MCF 10A (cell line): ENCODE data around the gene HEMK1. TPM values are rescaled to one million over a fixed set of nuclear protein-coding genes. Genes with fewer than 3 reads are reported as not detected.

ENCODE experiments used
- BruUV-seq: library from RNA; stranded (reverse); fragments of 400-500 nt; replicated peaks from 2 replicates; lab custom pipeline; 2021; lab: Mats Ljungman, UMichigan
- CTCF ChIA-PET: fragments of 300-600 bp; sonication (Branson Sonifier 250); formaldehyde crosslinking; extraction: SDS; loops from one replicate; lab custom pipeline; 2021; ENCODE audit warnings: antibody characterized with exemption, inconsistent platforms; lab: Yijun Ruan, JAX
- POLR2A ChIA-PET: fragments of 300-600, 350-650 bp; sonication (Branson Sonifier 250); formaldehyde crosslinking; extraction: SDS; loops from one replicate; lab custom pipeline; 2020; ENCODE audit warnings: antibody characterized with exemption, inconsistent platforms; lab: Yijun Ruan, JAX
- DNase-seq: peaks from one replicate; pipeline ENCODE4 v3.0.0-alpha.2; 2018; ENCODE audit not compliant: unreplicated experiment
- H3K27ac Mint-ChIP-seq: one replicate; pipeline ENCODE4 v1.8.0; 2022; ENCODE audit warnings: mild to moderate bottlenecking, low read depth, mixed read lengths; ENCODE audit not compliant: unreplicated experiment
- H3K27me3 Mint-ChIP-seq: one replicate; pipeline ENCODE4 v1.8.0; 2022; ENCODE audit warnings: mixed read lengths; ENCODE audit not compliant: insufficient read depth, unreplicated experiment
- H3K36me3 Mint-ChIP-seq: one replicate; pipeline ENCODE4 v1.8.0; 2022; ENCODE audit warnings: mild to moderate bottlenecking, moderate library complexity, mixed read lengths; ENCODE audit not compliant: insufficient read depth, unreplicated experiment
- H3K4me1 Mint-ChIP-seq: one replicate; pipeline ENCODE4 v1.8.0; 2022; ENCODE audit warnings: mixed read lengths; ENCODE audit not compliant: insufficient read depth, unreplicated experiment
- H3K4me3 Mint-ChIP-seq: one replicate; pipeline ENCODE4 v1.8.0; 2022; ENCODE audit warnings: mild to moderate bottlenecking, moderate library complexity, mixed read lengths; ENCODE audit not compliant: unreplicated experiment
- H3K9me3 Mint-ChIP-seq: one replicate; pipeline ENCODE4 v1.8.0; 2022; ENCODE audit warnings: mixed read lengths; ENCODE audit not compliant: unreplicated experiment
- intact Hi-C: fragments of 100-400 bp; cut with micrococcal nuclease; formaldehyde crosslinking; loops from 2 replicates; pipeline ENCODE4 v1.14.1; 2022
- total RNA-seq: library from RNA; stranded (reverse); gene quantifications from 2 replicates; pipeline ENCODE4 v1.2.3, GENCODE V29; 2022
- TF ChIP-seq, protein P1 (sequence below): fragments of 200-600 bp; IDR thresholded peaks from one replicate; pipeline ENCODE4 v1.8.0; 2022; ENCODE audit warnings: antibody characterized with exemption, mild to moderate bottlenecking; ENCODE audit not compliant: unreplicated experiment

HEMK1 gene
- total RNA-seq, 1 experiment from 2014 or later: 19.9 TPM

DNA sequence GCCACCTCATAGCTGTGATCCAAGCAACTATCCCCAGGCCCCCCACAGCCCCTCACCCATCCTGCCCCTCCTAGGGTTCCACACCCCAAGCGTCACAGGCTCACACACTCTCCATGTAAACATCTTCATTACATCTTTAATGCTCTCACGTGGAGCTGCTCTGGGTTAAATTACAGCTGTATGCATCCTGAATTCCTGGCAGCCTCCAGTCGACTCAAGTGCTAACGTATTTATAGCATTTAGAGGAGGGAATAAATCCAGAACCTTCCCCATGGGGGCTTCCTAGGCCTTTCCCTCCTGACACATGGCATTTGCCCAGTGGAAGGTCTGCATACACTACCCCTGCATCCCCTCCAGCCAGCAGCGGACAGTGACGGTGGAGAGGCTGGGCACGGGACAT is 11.4 kb upstream of the HEMK1 start:
- no peak overlapping the region for H3K4me3 Mint-ChIP-seq
- ChIA-PET POLR2A (no interaction called here), CTCF (interaction anchor here (0.5 to 1.2 kb wide), 4 partner anchors 9 to 211 kb away, joined by 3 to 4 read pairs (median 3); no protein-coding TSS in a partner anchor)
- H3K36me3 Mint-ChIP-seq: no peaks in the 10 kb centered on the region
- intact Hi-C loops: no loop called here
- no peaks in the 10 kb centered on the region for H3K9me3 Mint-ChIP-seq
- peaks cover 11% of the 10 kb centered on the region for H3K27me3 Mint-ChIP-seq
- TF ChIP-seq, protein P1, sequence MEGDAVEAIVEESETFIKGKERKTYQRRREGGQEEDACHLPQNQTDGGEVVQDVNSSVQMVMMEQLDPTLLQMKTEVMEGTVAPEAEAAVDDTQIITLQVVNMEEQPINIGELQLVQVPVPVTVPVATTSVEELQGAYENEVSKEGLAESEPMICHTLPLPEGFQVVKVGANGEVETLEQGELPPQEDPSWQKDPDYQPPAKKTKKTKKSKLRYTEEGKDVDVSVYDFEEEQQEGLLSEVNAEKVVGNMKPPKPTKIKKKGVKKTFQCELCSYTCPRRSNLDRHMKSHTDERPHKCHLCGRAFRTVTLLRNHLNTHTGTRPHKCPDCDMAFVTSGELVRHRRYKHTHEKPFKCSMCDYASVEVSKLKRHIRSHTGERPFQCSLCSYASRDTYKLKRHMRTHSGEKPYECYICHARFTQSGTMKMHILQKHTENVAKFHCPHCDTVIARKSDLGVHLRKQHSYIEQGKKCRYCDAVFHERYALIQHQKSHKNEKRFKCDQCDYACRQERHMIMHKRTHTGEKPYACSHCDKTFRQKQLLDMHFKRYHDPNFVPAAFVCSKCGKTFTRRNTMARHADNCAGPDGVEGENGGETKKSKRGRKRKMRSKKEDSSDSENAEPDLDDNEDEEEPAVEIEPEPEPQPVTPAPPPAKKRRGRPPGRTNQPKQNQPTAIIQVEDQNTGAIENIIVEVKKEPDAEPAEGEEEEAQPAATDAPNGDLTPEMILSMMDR: no peak
- H3K27ac Mint-ChIP-seq: no peak overlapping the region
- peaks cover 2% of the 10 kb centered on the region for H3K4me1 Mint-ChIP-seq
- no TSS peak for BruUV-seq
- DNase-seq: no peak

- Mint-ChIP-seq H3K4me1 (peaks cover 10% of the 10 kb centered on the region), H3K27ac (no peak overlapping the region), H3K27me3 (peaks cover 11% of the 10 kb centered on the region), H3K9me3 (no peaks in the 10 kb centered on the region), H3K4me3 (no peak overlapping the region), H3K36me3 (no peaks in the 10 kb centered on the region)
- intact Hi-C loops: no loop called here
- CTCF ChIA-PET: interaction anchor here (1.1 to 3.4 kb wide), 3 partner anchors 10 to 57 kb away, joined by 3 to 19 read pairs (median 8); no protein-coding TSS in a partner anchor
- TF ChIP-seq, protein P1: no peak
- BruUV-seq: no TSS peak
- POLR2A ChIA-PET: no interaction called here
- no peak for DNase-seq
These were observed 9.6 kb upstream of the HEMK1 start for GRCh38 chr3:50559702-50560101.

DNA sequence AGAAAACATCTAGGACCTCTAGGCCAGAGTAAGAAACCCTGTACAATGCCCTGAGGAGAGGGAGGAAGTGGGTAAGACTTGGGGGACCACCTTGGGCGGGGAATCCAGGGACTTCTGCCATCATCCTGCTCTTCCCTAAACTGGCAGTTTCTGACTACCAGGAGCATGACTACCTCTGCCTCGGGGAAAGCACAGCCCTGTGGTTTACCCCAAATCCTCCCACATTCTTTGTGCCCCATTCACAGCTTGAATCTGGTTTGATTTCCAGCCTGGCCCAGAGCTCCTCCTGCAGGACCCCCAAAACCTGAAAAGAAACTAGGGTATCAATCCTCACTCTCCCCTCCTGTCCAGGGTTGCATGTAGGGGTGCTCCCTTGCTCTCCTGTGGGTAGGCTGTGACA is 6.5 kb upstream of the HEMK1 start:
- intact Hi-C loops: no loop called here
- Mint-ChIP-seq H3K4me3 (no peak overlapping the region), H3K36me3 (no peaks in the 10 kb centered on the region), H3K27ac (peak overlapping the region; percentile 21), H3K9me3 (no peaks in the 10 kb centered on the region), H3K27me3 (no peaks in the 10 kb centered on the region), H3K4me1 (peaks cover 10% of the 10 kb centered on the region)
- BruUV-seq: no TSS peak
- ChIA-PET POLR2A (interaction anchor here (1.0 kb wide), 1 partner anchor 208 kb away, joined by 3 read pairs; no protein-coding TSS in a partner anchor), CTCF (interaction anchor here (0.6 to 1.3 kb wide), 5 partner anchors 13 to 134 kb away, joined by 3 to 6 read pairs (median 3); no protein-coding TSS in a partner anchor)
- TF ChIP-seq, protein P1: no peak
- peak; percentile 36 for DNase-seq

DNA sequence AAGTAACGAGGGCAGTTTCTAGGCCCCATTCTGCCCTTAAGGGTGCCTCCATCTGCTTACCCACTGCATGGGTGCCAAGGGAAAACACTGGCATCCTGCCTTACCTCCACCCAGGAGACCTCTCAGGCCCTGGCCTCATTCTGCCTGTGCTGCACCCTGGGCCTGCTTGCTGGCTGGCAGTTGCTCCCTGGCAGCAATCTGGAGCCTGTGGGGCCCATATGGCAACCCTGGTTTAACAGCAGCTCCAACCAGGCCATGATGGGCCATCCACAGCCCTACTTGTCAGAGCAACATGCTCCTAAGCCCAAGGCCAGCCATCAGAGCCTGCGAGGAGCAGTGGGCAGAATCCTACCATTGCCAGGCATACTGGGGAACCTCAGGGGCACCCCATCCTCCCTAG is 5.5 kb upstream of the HEMK1 start:
- H3K9me3 Mint-ChIP-seq: no peaks in the 10 kb centered on the region
- no peaks in the 10 kb centered on the region for H3K36me3 Mint-ChIP-seq
- H3K27me3 Mint-ChIP-seq: no peaks in the 10 kb centered on the region
- intact Hi-C loops: no loop called here
- ChIA-PET POLR2A (interaction anchor here (1.0 kb wide), 1 partner anchor 209 kb away, joined by 3 read pairs; no protein-coding TSS in a partner anchor), CTCF (interaction anchor here (0.6 to 1.3 kb wide), 4 partner anchors 14 to 127 kb away, joined by 3 to 6 read pairs (median 4); no protein-coding TSS in a partner anchor)
- H3K27ac Mint-ChIP-seq: no peak overlapping the region
- TF ChIP-seq, protein P1: no peak
- peaks cover 10% of the 10 kb centered on the region for H3K4me1 Mint-ChIP-seq
- no peak overlapping the region for H3K4me3 Mint-ChIP-seq
- BruUV-seq: no TSS peak
- no peak for DNase-seq
